ENCODE data around the gene MAML2.

The MAML2 gene

GRCh38 chr11:96114178-96115064, 228.6 kb downstream of the MAML2 start:
- peak in 1 of 2 donors; percentile 14 for DNase-seq

- DNase-seq = no peak
These were observed 229.8 kb downstream of the MAML2 start for GRCh38 chr11:96113193-96113681.

GRCh38 chr11:96112192-96113128, 230.5 kb downstream of the MAML2 start:
- DNase-seq = no peak

- no peak for DNase-seq
These were observed 231.7 kb downstream of the MAML2 start for GRCh38 chr11:96111308-96111707.

- no peak for DNase-seq
These were observed 232.7 kb downstream of the MAML2 start for GRCh38 chr11:96110302-96110701.

GRCh38 chr11:96109331-96110030, 233.5 kb downstream of the MAML2 start:
- no peak for DNase-seq

- no peak for DNase-seq
These were observed 235.7 kb downstream of the MAML2 start for GRCh38 chr11:96107143-96107824.

GRCh38 chr11:96106645-96107044, 236.3 kb downstream of the MAML2 start:
- no peak for DNase-seq

- no peak for DNase-seq
These were observed 237.1 kb downstream of the MAML2 start for GRCh38 chr11:96105944-96106343.

GRCh38 chr11:96105197-96105895, 237.6 kb downstream of the MAML2 start:
- DNase-seq = no peak

- no peak for DNase-seq
These were observed 238.5 kb downstream of the MAML2 start for GRCh38 chr11:96104496-96104895.

GRCh38 chr11:96103721-96104120, 239.3 kb downstream of the MAML2 start:
- DNase-seq = no peak

GRCh38 chr11:96103102-96103501, 239.9 kb downstream of the MAML2 start:
- no peak for DNase-seq

- DNase-seq = no peak
These were observed 240.3 kb downstream of the MAML2 start for GRCh38 chr11:96102664-96103078.

GRCh38 chr11:96101146-96101545, 241.8 kb downstream of the MAML2 start:
- no peak for DNase-seq

GRCh38 chr11:96098511-96099241, 244.3 kb downstream of the MAML2 start:
- peak; percentile 11 to 29 for DNase-seq

- no peak for DNase-seq
These were observed 245.1 kb downstream of the MAML2 start for GRCh38 chr11:96097844-96098421.

GRCh38 chr11:96096360-96096759, 246.6 kb downstream of the MAML2 start:
- no peak for DNase-seq

- no peak for DNase-seq
These were observed 247.1 kb downstream of the MAML2 start for GRCh38 chr11:96095884-96096303.

- no peak for DNase-seq
These were observed 248.8 kb downstream of the MAML2 start for GRCh38 chr11:96094156-96094555.

All from inflammatory macrophage treated with lipopolysaccharide for 1 hour (primary cell).